Ovary (tissue), 3 donors: Measurements from ENCODE around the gene OR4E2.

Experiments
- CTCF ChIP-seq, 3 donors: fragments of 450-650 bp in 2 of 3; fragments of 200-600 bp in 1 of 3; IDR thresholded peaks; one replicate each; pipeline versions ENCODE4 v1.5.1 to v1.8.0; 2016 to 2022; ENCODE audit warnings: antibody characterized with exemption in 3 of 3, mild to moderate bottlenecking in 1 of 3
- EP300 ChIP-seq: sonication (generic); formaldehyde crosslinking; IDR thresholded peaks from one replicate; pipeline ENCODE4 v1.6.1; 2017; ENCODE audit warnings: antibody characterized with exemption
- donor health status: DM: no; HTN: no; CAD: no.

GRCh38 chr14:21631084-21631483, 22.6 kb upstream of the OR4E2 start:
- TF ChIP-seq CTCF (IDR thresholded peaks at IDR 0.05) (no peak), EP300 (no peak)
